ENCODE results near the gene DUSP18. TPM values are rescaled to one million over a fixed set of nuclear protein-coding genes. Genes with fewer than 3 reads are reported as not detected.

DUSP18 gene
- total and polyA plus RNA-seq, 9 of the 15 experiments (the other 6 are each of a cell fraction or from before 2014, with no cell fraction given), result 1.00 to 3.7 (median 1.5) TPM

DNA sequence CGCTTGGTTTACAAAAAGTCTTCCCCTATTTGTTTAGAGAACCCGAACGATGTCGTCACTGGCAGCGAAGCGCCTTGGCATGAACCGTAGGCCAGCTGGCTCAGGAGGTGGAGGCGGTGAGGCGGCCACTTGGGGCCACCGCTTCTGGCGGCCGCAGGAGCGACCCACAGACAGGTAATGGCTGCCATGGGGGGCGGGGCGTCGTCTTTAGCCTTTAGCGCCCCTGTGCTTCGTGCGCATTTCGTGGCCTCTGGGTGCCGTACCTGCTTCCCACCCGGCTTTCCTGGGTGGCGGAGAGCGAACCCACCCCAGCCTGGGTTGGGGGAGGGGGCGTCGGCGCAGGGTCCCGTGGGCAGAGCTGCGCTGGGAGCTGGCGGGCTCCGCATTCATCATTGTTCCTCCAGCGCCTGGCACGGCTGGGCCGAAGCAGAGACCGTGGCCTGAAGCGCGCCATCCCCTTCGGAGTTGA, 26.5 kb upstream of the DUSP18 start:
- POLR2A ChIA-PET, result interaction anchor here (1.0 kb wide), 1 partner anchor 36 kb away, joined by 3 read pairs; no protein-coding TSS in a partner anchor
- TF ChIP-seq XRCC3 (IDR thresholded peaks at IDR 0.05), result no peak
- no peak for TF ChIP-seq SMARCC2 (IDR thresholded peaks at IDR 0.05; ENCODE audit: low read depth)
- no peak for TF ChIP-seq SIN3A (IDR thresholded peaks at IDR 0.05; ENCODE audit: borderline replicate concordance in 2 of 2, control insufficient read depth in 1 of 2, low read depth in 2 of 2, low read length in 2 of 2)
- TF ChIP-seq, protein P1, sequence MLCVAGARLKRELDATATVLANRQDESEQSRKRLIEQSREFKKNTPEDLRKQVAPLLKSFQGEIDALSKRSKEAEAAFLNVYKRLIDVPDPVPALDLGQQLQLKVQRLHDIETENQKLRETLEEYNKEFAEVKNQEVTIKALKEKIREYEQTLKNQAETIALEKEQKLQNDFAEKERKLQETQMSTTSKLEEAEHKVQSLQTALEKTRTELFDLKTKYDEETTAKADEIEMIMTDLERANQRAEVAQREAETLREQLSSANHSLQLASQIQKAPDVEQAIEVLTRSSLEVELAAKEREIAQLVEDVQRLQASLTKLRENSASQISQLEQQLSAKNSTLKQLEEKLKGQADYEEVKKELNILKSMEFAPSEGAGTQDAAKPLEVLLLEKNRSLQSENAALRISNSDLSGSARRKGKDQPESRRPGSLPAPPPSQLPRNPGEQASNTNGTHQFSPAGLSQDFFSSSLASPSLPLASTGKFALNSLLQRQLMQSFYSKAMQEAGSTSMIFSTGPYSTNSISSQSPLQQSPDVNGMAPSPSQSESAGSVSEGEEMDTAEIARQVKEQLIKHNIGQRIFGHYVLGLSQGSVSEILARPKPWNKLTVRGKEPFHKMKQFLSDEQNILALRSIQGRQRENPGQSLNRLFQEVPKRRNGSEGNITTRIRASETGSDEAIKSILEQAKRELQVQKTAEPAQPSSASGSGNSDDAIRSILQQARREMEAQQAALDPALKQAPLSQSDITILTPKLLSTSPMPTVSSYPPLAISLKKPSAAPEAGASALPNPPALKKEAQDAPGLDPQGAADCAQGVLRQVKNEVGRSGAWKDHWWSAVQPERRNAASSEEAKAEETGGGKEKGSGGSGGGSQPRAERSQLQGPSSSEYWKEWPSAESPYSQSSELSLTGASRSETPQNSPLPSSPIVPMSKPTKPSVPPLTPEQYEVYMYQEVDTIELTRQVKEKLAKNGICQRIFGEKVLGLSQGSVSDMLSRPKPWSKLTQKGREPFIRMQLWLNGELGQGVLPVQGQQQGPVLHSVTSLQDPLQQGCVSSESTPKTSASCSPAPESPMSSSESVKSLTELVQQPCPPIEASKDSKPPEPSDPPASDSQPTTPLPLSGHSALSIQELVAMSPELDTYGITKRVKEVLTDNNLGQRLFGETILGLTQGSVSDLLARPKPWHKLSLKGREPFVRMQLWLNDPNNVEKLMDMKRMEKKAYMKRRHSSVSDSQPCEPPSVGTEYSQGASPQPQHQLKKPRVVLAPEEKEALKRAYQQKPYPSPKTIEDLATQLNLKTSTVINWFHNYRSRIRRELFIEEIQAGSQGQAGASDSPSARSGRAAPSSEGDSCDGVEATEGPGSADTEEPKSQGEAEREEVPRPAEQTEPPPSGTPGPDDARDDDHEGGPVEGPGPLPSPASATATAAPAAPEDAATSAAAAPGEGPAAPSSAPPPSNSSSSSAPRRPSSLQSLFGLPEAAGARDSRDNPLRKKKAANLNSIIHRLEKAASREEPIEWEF (CRISPR knock-in tag; IDR thresholded peaks at IDR 0.05), result no peak
- TF ChIP-seq ZBTB33 (CRISPR knock-in tag; IDR thresholded peaks at IDR 0.05), result peak; percentile 69; the same call in 1 of the 2 replicates
- no peak for TF ChIP-seq C11orf30 (IDR thresholded peaks at IDR 0.05; ENCODE audit: low read depth)

More for the DNA sequence above, 26.5 kb upstream of the DUSP18 start:
- in situ Hi-C loops (cut with MboI) (no loop called here), intact Hi-C loops (cut with micrococcal nuclease) (no loop called here)
- DNase-seq (ENCODE audit: extremely low read depth in 1 of 4, low spot score in 3 of 4) (no peak), ATAC-seq (no peak), FAIRE-seq (no peak)
- no peak overlapping the region for H3K4me3 ChIP-seq
- no peak overlapping the region for H3K9ac ChIP-seq (ENCODE audit: insufficient read depth in 1 of 2, low read depth in 2 of 2, low read length in 2 of 2)
- 96% methylated on average over 12 of the region's 38 CpGs for WGBS (ENCODE audit: insufficient coverage, low coverage, missing lambda C conversion rate)
- no peaks in the 10 kb centered on the region for H4K20me1 ChIP-seq (replicated peaks; ENCODE audit: control insufficient read depth, insufficient read depth, low read length)
- H3K27ac ChIP-seq (ENCODE audit: extremely low read depth, low read depth, low read length), result no peak overlapping the region
- H2AFZ ChIP-seq (ENCODE audit: low read depth, low read length), result peak overlapping the region; percentile 40; the same call in 1 of the 2 replicates
- no peaks in the 10 kb centered on the region for H3K9me3 ChIP-seq (replicated peaks; ENCODE audit: control insufficient read depth, insufficient read depth, low read depth, low read length)
- no peaks in the 10 kb centered on the region for H3K27me3 ChIP-seq (ENCODE audit: control insufficient read depth in 2 of 2, insufficient read depth in 2 of 2, low read length in 2 of 2)
- no TSS peak for BruUV-seq (replicated peaks)
- H3K4me2 ChIP-seq (ENCODE audit: insufficient read depth, low read length), result no peak overlapping the region
- H3K36me3 ChIP-seq (ENCODE audit: control insufficient read depth, insufficient read depth, low read length), result no peaks in the 10 kb centered on the region
- H3K79me2 ChIP-seq (ENCODE audit: control insufficient read depth, insufficient read depth, low read length), result no peaks in the 10 kb centered on the region
- no peaks in the 10 kb centered on the region for H3K9me1 ChIP-seq (ENCODE audit: control insufficient read depth, insufficient read depth, low read length)
- H3K4me1 ChIP-seq (replicated peaks in 1 of 2; ENCODE audit: control insufficient read depth in 2 of 2, insufficient read depth in 2 of 2, low read length in 2 of 2), result peaks cover 8 to 24% of the 10 kb centered on the region in 2 experiments; a peak in 4 of 5 replicates
- CTCF ChIA-PET (ENCODE audit: low intra/inter-chr PET ratio), result no interaction called here

Measured in K562 (cell line).